HG03432 (cell line): ENCODE data around the gene PRDM15.

Experiments used
- ATAC-seq: cut with Tn5 transposase; IDR thresholded peaks from one replicate; pipeline ENCODE4 v1.9.1; 2021; ENCODE audit warnings: mild to moderate bottlenecking, moderate library complexity; ENCODE audit not compliant: unreplicated experiment

PRDM15 gene

DNA sequence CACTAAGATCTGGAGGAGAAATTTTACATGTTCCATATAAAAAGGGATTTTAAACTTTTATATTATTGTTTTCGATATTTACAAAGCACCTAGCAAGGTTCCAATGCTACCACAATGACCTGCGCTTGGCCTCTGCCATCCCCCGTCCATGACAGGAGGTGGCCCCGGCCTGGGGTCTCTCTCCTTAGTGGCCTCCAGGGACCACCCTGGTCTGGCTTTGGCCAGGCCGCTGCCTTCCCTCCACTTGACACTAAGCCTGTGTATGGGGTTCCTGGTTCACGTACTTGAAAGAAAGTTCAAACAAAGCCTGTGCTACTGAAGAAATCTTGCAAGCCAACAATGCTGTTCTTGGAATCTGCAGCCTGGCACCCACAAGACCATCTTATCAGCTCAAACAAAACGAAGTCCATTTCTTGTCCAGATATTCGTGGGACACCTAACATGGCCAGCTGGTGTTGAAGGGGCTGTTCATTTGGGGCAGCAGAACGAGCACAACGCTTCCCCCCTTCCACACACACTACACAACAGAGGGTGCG lies 12.8 kb downstream of the PRDM15 start:
- no peak for ATAC-seq

DNA sequence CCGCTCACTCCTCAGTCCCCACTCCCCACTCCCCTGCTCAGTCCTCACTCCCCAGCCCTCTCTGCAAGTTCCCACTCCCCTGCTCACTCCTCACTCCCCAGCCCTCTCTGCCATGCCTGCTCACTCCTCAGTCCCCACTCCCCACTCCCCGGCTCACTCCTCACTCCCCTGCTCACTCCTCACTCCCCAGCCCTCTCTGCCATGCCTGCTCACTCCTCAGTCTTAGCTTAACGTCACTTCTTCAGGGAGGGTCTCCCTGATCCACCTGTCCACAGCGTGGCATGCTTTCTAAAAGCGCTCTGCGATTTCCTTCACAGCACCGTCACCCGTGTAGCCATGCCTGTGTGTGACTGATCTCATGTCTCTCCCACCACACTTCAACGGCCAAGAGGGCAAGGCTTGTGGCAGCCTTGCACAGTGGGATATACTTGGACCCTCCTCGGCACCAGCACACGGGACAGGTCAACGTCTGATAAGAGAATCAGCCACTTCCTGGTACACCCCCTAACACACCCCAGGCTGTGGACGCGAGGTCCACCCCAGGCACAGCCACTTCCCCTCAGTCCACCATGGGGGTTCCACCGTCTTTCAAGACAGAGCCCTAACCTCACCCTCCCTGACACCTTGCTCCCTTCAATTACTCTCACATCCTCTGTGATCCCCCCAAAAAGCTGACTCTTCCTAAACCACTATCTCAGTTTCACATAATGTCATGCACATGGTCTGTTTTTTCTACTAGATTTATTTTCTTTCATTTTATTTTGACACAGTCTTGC lies 14.0 kb downstream of the PRDM15 start:
- ATAC-seq, result peak; percentile 70

DNA sequence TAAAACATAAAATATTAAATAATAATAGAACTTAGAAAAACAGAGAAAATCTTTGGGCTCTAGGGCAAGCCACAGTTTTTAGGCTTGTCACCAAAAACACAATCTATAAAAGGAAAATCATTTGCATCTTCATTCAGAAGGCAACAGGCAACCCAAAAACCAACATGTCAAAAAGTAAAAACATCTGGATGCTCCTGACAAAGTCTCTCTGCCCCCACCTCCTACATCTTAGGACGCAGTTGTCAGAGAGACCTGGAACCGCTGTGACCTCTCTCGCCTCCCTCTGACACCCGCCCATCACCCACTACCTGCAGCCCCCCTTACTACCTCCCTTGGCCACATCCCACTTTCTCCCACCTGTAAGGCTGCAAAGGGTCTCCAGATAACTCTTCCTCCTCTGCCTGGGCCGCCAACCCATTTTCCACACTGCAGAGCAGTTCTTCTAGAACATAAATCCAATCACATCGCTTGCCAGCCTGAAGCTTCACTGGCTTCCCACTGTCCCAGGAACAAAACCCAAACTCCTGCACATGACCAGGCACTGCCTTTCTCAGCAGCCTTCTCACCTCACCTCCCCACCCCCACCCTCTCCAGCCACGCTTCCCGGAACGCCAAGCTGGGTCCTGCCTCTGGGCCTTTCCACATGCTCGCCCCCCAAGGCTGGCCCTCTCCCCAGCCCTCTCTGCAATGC lies 14.7 kb downstream of the PRDM15 start:
- ATAC-seq, result no peak

DNA sequence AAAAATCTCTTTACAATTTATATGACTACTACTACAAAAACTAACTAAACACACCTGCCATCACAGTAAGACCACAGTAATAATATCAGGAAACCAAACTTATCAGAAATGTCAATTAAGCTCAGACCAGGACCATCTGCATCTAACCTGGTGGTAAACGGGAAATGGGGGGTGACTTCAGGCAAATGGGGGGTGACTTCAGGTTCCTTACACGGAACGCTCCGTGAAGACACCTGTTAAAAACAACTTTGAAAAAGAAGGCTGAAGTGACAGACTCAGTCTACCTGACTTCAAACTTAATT lies 15.8 kb downstream of the PRDM15 start:
- no peak for ATAC-seq

DNA sequence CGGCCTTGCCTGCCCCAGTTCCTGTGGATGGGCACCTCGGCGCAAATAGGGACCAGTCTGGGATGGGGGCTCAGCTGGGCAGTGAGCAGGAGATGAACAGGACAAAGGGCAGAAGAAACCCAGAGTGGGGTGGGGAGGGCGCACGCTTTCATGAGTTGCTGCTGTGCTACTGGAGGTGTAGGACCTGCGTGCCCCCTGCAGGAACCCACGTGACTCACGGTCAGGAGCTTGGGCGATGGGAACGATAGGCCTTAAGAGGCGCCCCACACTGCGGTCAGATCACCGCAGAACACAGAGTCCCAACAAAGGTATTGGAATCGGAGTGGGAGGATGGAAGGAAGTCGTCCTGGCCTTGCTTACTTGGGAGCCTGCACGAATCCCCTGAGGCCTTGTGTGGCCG lies 17.2 kb downstream of the PRDM15 start:
- ATAC-seq, result no peak

DNA sequence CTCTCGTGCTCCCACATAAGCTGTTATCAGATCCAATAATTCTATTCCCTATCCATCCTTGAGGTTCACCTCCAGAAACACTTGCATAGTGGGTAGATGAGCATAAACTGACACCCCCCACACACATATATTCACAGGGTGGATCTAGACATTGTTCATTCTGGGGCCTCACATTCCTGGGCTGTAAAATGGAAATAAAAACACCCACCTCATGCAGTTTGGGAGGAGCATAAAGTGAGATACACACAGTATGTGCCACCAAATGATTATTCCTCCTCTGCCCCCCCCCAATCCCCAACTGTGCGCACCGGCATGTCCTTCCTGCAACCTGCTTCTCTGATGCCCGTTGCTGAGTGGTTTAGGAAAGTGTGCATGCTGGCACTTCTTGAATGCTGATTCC lies 17.9 kb downstream of the PRDM15 start:
- ATAC-seq, result no peak

DNA sequence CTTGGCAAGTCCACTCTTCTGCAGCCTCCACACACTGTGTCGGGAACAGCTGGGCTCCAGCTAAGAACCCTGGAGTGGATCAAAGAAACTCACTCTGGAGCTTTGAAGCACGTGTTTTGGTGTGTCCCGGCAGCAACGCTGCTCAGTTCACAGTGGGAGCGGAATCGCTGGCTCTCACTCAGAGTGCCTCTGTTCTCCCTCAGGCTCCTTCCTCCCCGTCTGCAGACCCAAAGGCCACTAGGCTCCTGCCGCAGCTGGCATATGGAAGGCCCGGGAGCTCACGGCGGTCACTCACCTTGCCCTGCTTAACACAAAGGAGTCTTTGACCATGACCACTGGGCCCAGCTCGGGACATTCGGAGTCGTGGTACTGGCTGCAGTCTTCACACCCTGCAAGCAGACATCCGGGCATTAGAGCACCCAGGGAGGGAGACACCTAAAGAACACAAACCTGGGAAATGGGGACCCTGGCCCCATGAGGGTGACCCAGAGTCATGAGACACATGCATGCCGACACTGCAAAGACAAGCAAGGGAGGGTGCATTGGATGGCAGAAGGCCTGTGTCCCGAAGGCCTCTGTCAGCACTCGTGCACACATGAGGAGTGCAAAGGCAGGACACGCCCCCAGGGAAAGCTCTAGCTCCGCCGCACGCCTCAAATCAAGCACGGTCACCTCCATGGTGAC lies 19.7 kb downstream of the PRDM15 start:
- no peak for ATAC-seq

DNA sequence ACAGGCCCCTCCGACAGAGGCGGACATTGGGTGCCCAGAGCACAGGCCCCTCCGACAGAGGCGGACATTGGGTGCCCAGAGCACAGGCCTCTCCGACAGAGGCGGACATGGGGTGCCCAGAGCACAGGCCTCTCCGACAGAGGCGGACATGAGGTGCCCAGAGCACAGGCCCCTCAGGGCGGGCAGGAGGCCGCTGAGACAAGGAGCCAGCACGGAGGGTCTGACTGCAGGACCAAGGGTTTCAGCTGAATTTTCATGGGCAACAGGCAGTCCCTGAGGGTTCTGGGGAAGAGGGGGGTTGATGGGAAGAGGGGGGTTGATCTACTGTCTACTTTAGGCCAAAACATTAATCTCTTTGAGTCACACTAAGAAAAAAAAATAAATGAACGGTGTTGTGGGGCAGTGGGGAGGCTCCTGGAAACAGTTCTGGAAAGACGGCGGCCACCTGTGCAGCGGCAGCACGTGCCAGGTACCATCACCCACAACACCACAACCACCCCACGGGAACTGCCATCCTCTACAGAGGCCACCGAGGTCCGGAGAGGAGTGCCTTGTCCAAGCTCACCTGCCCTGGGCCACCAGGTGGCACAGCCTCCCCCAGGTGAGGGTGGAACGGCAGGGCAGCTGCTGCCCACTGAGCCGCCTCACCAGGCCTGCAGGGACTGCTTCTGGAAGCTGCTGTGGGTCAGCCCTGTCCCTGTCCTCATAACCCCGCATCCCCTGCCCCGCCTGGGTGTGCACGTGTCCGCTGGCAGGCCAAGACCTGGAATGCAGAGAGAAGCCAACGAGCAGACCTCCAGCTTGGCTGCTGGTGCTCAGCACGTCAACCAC lies 20.5 kb downstream of the PRDM15 start:
- no peak for ATAC-seq

DNA sequence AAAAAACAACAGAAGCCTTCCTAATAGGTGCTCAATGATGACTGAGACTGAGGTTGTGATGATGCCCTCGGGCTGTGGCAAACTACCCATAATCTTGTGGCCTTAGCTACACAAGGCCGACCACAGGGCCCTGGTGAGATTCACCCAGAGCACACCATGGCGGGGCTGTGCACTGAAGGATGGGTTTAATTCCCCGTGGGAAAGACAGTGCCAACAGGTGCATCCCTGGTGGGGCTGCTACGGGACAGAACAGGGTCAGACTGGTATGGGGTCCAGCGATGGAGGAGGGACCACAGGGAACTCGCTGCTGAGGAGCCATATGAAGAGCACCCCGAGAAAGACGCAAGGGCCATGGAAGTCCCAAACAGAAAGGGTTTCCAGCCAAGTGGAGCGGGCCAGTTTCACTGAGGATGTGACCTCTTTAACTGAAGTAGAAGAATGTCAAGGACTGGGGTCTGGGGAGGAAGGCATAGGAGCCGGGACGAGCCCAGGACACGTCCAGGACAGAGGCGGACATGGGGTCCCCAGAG lies 21.3 kb downstream of the PRDM15 start:
- no peak for ATAC-seq

DNA sequence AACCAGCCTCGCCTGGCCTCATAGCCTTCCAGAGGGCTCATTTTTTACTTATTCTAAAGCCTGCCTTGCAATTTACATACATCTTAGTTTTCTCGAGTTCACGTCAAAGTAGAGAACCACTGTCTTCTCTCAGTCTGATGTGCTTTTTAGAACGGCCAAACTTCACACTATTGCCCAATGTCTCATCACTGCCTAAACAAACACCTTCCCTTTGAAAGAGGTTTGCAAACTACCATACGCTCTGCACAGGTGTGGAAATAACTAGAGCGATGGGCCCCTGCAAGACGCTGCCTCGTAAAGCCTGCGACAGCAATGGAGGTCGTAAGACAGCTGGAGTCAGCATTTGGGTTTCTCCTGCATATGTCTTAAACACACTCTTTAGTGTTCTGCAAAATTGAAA lies 22.6 kb downstream of the PRDM15 start:
- no peak for ATAC-seq

DNA sequence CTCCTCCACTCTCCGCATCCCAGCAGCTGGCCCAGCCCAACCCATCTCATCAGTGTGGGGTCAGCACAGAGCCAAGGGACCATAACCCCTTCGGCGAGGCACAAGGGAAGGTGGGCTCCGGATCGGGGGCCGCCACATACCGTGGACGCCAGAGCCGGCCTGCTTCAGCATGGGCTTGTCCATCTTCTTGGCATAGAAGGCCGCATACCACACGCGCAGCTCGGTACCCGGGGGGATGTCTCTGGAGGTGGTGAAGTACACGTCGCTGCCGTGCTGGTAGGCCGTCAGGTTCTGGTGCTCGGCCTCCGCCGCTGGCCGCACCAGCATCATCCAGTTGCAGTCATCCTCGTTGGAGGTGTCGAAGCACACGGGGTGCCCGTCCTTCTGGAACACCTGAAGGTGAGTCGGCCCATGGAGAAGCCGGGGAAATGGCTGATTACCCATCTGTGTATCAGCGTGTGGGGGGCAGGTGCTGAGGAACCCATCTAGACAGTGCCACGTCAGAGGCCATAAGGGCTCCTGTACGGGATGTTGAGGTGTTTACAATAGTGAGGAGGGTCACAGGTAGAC lies 24.6 kb downstream of the PRDM15 start:
- no peak for ATAC-seq

DNA sequence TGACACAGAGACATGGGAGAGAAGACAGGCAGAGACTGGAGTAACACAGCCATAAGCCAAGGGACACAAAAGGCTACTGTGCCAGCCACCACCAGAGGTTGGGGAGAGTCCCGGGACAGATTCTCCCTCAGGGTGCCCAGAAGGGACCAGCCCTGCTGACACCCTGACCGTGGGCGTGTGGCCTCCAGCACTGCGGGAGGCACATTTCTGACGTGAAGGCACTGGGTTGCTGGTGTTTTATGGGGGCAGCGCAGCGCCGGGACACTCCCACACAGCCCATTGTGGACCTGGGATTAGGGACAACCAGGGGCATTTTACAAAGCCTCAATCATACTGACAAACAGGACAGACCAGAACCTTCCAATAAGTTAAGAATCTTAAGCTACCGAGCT lies 26.2 kb downstream of the PRDM15 start:
- no peak for ATAC-seq

DNA sequence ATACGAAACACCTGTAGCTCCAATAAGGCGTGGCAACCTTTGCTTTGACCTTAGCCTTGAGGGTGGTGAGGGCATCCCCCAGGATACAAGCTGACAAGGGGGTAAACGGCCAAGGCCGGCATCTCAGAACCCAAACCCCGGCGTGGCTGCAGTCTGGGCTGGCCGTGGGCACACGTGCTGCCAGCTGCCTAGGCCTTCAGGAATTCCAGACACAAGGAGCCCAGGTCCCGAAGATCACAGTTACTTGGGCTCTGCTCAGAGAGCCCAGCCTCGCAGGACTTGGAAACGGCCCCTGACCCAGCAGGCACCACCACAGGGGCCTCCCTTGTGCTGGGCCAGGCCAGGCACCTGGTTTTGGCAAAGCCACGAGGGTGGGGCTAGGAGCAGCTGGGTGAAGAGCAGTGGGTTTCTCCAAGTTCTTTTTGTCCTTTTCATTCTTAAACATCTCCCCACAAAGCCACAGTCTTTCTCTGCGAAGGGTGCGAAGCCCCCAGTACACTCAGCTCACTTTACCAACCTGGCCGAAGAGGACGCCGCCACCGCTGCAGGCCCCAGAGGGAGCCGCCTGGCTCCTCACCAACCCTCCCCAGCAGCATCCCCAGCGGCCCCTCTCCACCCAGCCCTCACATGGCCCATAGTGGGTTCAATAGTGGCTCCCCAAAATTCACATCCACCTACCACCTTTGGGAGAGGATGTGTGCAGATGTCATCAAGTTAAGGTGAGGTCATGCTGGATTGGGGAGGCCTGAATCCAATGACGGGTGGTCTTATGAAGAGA lies 26.8 kb downstream of the PRDM15 start:
- no peak for ATAC-seq

DNA sequence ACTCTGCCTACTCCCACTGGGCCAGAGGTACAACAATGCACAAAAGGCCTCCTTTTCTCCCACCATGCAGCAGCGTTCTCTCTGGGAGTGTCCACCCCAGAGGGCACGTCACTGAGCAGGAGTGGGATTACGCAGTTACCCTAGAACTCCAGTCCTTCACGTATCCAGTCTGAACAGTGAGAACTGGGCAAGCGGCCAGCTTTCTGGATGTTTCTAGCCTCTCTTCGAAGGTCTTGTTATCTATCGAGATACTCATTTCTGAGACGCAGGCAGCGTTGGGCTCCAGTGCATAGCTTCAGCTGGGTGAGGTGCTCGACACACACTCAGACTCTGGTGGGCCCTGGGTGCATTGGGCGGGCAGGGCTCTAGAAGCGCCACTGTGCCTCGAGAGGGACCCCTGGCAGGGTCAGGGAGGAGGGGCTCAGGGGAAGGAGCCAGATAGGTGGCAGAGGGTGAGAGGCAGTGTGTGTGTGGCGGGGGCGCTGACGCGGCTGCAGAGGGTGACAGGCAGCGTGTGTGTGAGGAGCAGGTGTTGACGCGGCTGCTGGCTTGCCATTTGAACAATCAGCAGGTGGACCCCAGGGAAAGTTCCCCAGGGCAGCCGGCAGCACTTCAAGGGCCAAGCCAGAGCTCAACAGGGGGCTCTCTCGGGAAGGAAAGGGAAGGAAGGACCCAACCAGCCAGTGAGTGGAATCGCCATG lies 27.9 kb downstream of the PRDM15 start:
- ATAC-seq, result no peak

DNA sequence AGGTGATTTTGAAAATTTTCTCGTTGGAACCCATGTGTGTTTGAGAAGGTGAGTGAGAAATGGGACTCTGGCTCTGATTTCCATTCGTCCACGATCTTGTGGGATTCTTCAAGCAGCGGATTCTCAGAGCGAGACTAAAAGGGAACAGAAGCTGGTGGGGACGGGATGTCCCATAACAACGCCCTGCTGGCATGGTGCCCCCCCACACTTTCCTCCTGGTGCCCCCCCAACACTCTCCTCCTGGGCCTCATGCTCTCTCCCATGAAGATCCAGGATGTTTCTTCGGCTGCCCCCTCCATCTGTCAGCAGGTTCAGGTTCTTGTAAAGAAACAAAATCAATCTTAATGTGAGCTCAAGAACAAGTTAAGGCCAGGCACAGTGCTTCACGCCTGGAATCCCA lies 29.1 kb downstream of the PRDM15 start:
- no peak for ATAC-seq

DNA sequence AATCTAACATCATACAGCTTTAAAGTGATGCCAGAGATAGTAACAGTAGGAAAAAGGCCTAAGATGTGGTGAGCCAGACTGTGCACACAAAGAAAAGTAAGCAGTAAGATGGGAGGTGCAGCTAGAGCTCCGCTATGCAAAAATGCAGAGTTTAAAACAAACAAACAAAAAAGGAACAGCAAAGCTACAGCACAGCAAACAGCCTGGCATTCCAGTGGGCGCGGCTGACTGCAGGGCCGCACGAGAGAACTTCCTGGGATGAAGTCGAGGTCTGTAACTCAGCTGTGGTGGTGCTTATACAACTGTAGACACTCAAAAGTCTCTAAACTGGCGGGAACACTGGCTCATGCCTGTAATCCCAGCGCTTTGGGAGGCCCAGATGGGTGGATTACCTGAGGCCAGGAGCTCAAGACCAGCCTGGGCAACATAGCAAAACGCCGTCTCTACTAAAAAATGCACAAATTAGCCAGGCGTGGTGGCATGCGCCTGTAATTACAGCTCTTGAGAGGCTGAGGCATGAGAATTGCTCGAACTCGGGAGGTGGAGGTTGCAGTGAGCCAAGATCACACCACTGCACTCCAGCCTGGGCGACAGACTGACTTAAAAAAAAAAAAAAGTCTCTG lies 30.1 kb downstream of the PRDM15 start:
- no peak for ATAC-seq

DNA sequence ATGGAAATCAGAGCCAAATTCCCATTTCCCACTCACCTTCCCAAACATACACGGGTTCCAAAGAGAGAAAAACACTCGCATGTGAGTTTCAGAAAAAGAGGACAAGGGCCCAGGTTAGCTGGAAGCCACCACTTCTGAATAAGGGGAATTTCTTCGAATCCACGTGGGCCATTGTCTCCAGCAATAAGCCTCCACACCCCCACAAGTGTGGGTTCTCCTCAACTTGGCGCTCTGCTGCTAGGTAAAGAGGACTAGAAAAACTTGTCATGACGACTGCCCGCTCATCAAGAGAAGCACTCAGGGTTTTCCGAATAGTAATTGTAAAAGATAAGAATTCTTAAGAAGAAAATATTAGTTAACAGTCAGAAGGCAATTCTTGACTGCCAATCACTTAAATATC lies 30.6 kb downstream of the PRDM15 start:
- ATAC-seq, result no peak

DNA sequence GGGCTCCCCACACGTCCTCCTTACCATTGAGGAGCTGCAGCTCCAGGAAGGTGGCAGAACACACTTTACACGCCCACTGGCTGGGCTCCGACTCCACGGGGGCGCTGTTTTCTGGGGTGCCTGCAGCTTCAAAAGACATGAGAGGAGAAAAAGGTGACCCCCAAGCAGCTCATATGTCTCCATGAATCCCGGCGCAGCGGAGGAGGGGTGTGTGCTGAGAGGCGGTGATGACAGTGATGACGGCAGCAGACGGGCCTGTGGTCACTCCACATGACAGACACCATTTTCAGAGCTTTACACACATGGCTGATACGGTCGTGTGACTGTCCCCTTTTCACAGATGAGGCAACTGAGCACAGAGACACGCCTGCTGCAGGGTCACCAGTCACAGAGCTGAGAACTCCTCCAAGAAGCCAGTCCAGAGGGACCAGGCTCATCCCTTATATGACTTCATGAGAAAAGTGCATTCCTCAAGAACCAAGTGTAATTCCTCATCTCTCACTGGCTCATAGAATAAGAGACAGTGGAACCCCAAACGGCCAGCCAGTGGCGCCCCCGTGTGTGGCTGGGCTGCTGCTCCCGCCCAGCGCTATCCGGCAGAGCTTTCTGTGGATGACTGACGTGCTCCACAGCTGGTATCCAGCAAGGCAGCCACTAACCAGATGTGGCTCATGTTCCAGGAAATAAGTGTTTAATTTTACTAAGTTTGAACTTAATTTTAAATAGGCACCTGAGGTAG lies 31.9 kb downstream of the PRDM15 start:
- no peak for ATAC-seq
